ENCODE measurements around the gene CHTF8.

Gene CHTF8

DNA sequence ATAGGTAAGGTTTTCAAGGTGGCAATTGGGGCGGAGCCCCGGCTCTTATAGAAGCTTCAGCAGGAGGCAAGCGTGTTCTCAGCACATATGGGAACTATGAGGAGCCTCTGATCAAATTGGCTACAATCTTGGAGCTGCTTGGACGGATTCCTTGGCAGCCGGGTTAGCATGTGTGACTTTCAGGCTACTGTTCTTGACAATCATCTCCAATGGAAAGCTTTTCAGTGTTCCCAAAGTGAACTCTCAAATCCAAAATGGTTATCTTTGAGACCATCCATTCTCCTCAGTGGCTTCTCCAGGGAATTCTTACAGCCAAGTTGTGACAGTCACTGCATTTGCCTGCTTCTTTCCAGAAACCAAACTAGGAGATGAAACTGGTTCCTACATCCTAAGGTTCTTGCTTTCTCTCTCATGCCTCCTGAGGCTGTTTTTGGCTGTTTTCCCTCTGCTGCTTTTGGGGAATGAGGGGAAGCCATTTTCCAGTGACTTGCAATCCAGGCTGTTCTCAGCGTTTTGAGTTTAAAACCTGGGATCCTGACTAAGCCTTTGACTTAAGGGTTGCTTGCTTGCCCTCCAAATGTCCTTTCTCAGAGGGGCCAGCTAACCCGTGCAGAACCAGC is 16.0 kb downstream of the CHTF8 start:
- Histone ChIP-seq H3K79me2 (ENCODE audit: insufficient read depth, low read length) (no peaks in the 10 kb centered on the region), H3K9me3 (ENCODE audit: insufficient read depth, low read depth, low read length) (no peaks in the 10 kb centered on the region), H3K4me3 (ENCODE audit: low read length, poor library complexity, severe bottlenecking) (no peak overlapping the region), H2AFZ (ENCODE audit: low read length) (no peak overlapping the region), H3K4me1 (ENCODE audit: insufficient read depth, low read length, poor library complexity, severe bottlenecking) (no peaks in the 10 kb centered on the region), H3F3A (ENCODE audit: low read depth) (no peaks in the 10 kb centered on the region), H3K9me2 (replicated peaks; ENCODE audit: low read depth, low read length) (no peaks in the 10 kb centered on the region), H3K4me2 (ENCODE audit: low read depth, low read length, poor library complexity, severe bottlenecking) (no peak overlapping the region), H3K27me3 (ENCODE audit: insufficient read depth, low read length, poor library complexity, severe bottlenecking) (no peaks in the 10 kb centered on the region), H3K36me3 (ENCODE audit: insufficient read depth, low read length) (peaks cover 44% of the 10 kb centered on the region; the same call in 1 of the 2 replicates), H3K9ac (ENCODE audit: low read depth, low read length, poor library complexity, severe bottlenecking) (no peak overlapping the region), H4K20me1 (ENCODE audit: insufficient read depth, low read length, poor library complexity, severe bottlenecking) (no peaks in the 10 kb centered on the region)
- no peak for TF ChIP-seq EZH2phosphoT487 (IDR thresholded peaks at IDR 0.05; ENCODE audit: borderline replicate concordance)
- TF ChIP-seq, protein P1, sequence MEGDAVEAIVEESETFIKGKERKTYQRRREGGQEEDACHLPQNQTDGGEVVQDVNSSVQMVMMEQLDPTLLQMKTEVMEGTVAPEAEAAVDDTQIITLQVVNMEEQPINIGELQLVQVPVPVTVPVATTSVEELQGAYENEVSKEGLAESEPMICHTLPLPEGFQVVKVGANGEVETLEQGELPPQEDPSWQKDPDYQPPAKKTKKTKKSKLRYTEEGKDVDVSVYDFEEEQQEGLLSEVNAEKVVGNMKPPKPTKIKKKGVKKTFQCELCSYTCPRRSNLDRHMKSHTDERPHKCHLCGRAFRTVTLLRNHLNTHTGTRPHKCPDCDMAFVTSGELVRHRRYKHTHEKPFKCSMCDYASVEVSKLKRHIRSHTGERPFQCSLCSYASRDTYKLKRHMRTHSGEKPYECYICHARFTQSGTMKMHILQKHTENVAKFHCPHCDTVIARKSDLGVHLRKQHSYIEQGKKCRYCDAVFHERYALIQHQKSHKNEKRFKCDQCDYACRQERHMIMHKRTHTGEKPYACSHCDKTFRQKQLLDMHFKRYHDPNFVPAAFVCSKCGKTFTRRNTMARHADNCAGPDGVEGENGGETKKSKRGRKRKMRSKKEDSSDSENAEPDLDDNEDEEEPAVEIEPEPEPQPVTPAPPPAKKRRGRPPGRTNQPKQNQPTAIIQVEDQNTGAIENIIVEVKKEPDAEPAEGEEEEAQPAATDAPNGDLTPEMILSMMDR (conservative IDR thresholded peaks at IDR 0.05; ENCODE audit: low read length): no peak

DNA sequence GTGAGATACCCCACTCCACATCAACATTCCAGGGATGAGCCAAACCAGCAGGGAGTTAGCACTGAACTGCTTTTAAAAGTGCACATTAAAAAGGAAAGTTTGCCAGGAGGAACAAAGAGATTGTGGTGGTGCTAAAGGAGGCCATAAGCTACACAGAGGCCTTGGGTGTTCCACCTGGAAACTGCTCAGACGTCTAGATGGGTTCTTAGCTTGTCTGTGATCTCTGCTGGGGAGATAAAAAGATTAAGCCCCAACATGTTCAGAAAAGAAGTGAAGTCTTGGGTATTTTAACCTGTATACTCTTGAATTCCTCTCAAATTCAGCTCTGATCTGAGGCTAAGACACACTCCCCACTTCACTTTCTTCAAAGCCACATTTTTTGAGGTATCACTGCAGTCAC is 16.6 kb downstream of the CHTF8 start:
- no peak overlapping the region for H2AFZ ChIP-seq (ENCODE audit: low read length)
- H3K4me1 ChIP-seq (ENCODE audit: insufficient read depth, low read length, poor library complexity, severe bottlenecking): no peaks in the 10 kb centered on the region
- H3K79me2 ChIP-seq (ENCODE audit: insufficient read depth, low read length): no peaks in the 10 kb centered on the region
- H3K4me2 ChIP-seq (ENCODE audit: low read depth, low read length, poor library complexity, severe bottlenecking): no peak overlapping the region
- no peaks in the 10 kb centered on the region for H3K9me3 ChIP-seq (ENCODE audit: insufficient read depth, low read depth, low read length)
- no peaks in the 10 kb centered on the region for H3K27me3 ChIP-seq (ENCODE audit: insufficient read depth, low read length, poor library complexity, severe bottlenecking)
- H3F3A ChIP-seq (ENCODE audit: low read depth): no peaks in the 10 kb centered on the region
- H3K36me3 ChIP-seq (ENCODE audit: insufficient read depth, low read length): peaks cover 40% of the 10 kb centered on the region; the same call in 1 of the 2 replicates
- H4K20me1 ChIP-seq (ENCODE audit: insufficient read depth, low read length, poor library complexity, severe bottlenecking): no peaks in the 10 kb centered on the region
- no peak overlapping the region for H3K9ac ChIP-seq (ENCODE audit: low read depth, low read length, poor library complexity, severe bottlenecking)
- no peak overlapping the region for H3K4me3 ChIP-seq (ENCODE audit: low read length, poor library complexity, severe bottlenecking)
- no peaks in the 10 kb centered on the region for H3K9me2 ChIP-seq (replicated peaks; ENCODE audit: low read depth, low read length)
- TF ChIP-seq EZH2phosphoT487 (IDR thresholded peaks at IDR 0.05; ENCODE audit: borderline replicate concordance): no peak
- TF ChIP-seq, protein P1 (conservative IDR thresholded peaks at IDR 0.05; ENCODE audit: low read length): no peak

DNA sequence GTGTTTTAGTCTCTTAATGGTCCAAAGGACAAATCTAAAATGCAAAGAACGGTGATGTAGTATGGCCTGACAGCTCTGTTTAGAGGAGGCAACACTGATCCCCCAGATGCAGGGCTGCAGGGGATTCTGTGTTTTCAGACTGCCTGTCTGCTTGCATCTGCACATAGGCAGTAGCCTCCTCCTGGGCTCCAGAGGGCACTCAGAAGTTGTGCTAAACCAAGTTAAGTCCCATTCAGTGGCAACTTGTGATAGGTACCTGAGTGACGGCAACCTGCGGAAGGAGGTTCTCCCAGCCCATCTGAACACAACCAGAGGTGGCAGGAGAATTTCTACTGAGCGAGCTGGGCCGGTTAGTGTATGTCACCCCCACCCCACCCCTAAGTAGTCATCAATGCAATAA is 17.0 kb downstream of the CHTF8 start:
- Histone ChIP-seq H3K4me3 (ENCODE audit: low read length, poor library complexity, severe bottlenecking) (no peak overlapping the region), H2AFZ (ENCODE audit: low read length) (no peak overlapping the region), H3K27me3 (ENCODE audit: insufficient read depth, low read length, poor library complexity, severe bottlenecking) (no peaks in the 10 kb centered on the region), H3K9me2 (replicated peaks; ENCODE audit: low read depth, low read length) (no peaks in the 10 kb centered on the region), H3F3A (ENCODE audit: low read depth) (no peaks in the 10 kb centered on the region), H4K20me1 (ENCODE audit: insufficient read depth, low read length, poor library complexity, severe bottlenecking) (no peaks in the 10 kb centered on the region), H3K4me1 (ENCODE audit: insufficient read depth, low read length, poor library complexity, severe bottlenecking) (no peaks in the 10 kb centered on the region), H3K36me3 (ENCODE audit: insufficient read depth, low read length) (peaks cover 39% of the 10 kb centered on the region; the same call in 1 of the 2 replicates), H3K9me3 (ENCODE audit: insufficient read depth, low read depth, low read length) (no peaks in the 10 kb centered on the region), H3K4me2 (ENCODE audit: low read depth, low read length, poor library complexity, severe bottlenecking) (no peak overlapping the region), H3K79me2 (ENCODE audit: insufficient read depth, low read length) (no peaks in the 10 kb centered on the region), H3K9ac (ENCODE audit: low read depth, low read length, poor library complexity, severe bottlenecking) (no peak overlapping the region)
- no peak for TF ChIP-seq EZH2phosphoT487 (IDR thresholded peaks at IDR 0.05; ENCODE audit: borderline replicate concordance)
- TF ChIP-seq, protein P1 (conservative IDR thresholded peaks at IDR 0.05; ENCODE audit: low read length): no peak

Measured in Loucy (cell line).